ENCODE data around the gene FAM114A1. TPM values are rescaled to one million over a fixed set of nuclear protein-coding genes. Genes with fewer than 3 reads are reported as not detected.

FAM114A1 gene
- total and polyA plus RNA-seq, 2 of the 8 experiments (the other 6 are each of a cell fraction or from before 2014, with no cell fraction given) = 9.5 to 12.0 TPM

GRCh38 chr4:38889143-38889542 is 21.5 kb downstream of the FAM114A1 start:
- no peaks in the 10 kb centered on the region for H3K23me2 ChIP-seq (ENCODE audit: low read depth, low read length)
- CTCF ChIA-PET (ENCODE audit: partially characterized antibody) = interaction anchor here (0.7 to 3.8 kb wide), 5 partner anchors 13 to 346 kb away, joined by 3 to 22 read pairs (median 4); no protein-coding TSS in a partner anchor
- H3K23ac ChIP-seq (ENCODE audit: insufficient read length) = no peak overlapping the region
- H2BK15ac ChIP-seq (ENCODE audit: low read length) = no peak overlapping the region
- peaks cover 0 to 1% of the 10 kb centered on the region in 2 experiments for H4K20me1 ChIP-seq (replicated peaks in 1 of 2; ENCODE audit: control insufficient read depth in 1 of 2, insufficient read depth in 2 of 2, low read length in 2 of 2)
- H3K9me3 ChIP-seq (ENCODE audit: insufficient read depth in 2 of 2, low read depth in 1 of 2, low read length in 1 of 2) = no peaks in the 10 kb centered on the region
- H3K14ac ChIP-seq (ENCODE audit: insufficient read length) = no peak overlapping the region
- no peak overlapping the region for H4K5ac ChIP-seq (ENCODE audit: insufficient read length, low read depth, low read length)
- no peaks in the 10 kb centered on the region for H3K79me1 ChIP-seq (ENCODE audit: low read depth, low read length)
- H3K4me3 ChIP-seq (ENCODE audit: extremely low read depth in 1 of 4, insufficient read depth in 2 of 4, low read depth in 3 of 4, low read length in 4 of 4) = no peak overlapping the region
- POLR2A ChIA-PET (ENCODE audit: partially characterized antibody) = interaction anchor here (0.6 kb wide), 1 partner anchor 562 kb away, joined by 3 read pairs; no protein-coding TSS in a partner anchor
- no peak overlapping the region for H2BK5ac ChIP-seq (ENCODE audit: low read depth, low read length)
- H3K4ac ChIP-seq (replicated peaks; ENCODE audit: insufficient read length, low read depth, low read length) = no peak overlapping the region
- H2AK5ac ChIP-seq (ENCODE audit: low read depth, low read length) = no peak overlapping the region
- H3K18ac ChIP-seq (ENCODE audit: extremely low read depth, low read length) = no peak overlapping the region
- DNase-seq (ENCODE audit: low read depth in 1 of 2, low spot score in 2 of 2) = no peak
- H2BK20ac ChIP-seq (ENCODE audit: low read length) = no peak overlapping the region
- WGBS, 2 experiments (ENCODE audit: extremely low coverage in 1 of 2, insufficient coverage in 1 of 2, insufficient read length in 1 of 2, insufficient replicate concordance in 2 of 2, low coverage in 1 of 2, low lambda C conversion rate in 2 of 2, missing lambda C conversion rate in 1 of 2) = 87% methylated on average over 1 of the region's 1 CpG; no CpG with 5 or more reads in 1 of the 2 experiments
- H3K27ac ChIP-seq (ENCODE audit: low read depth, low read length) = no peak overlapping the region
- H3K9ac ChIP-seq (replicated peaks in 1 of 4; ENCODE audit: extremely low read depth in 1 of 4, low read depth in 3 of 4, low read length in 3 of 4) = no peak overlapping the region
- H2AFZ ChIP-seq (ENCODE audit: low read length) = no peak overlapping the region
- H3K27me3 ChIP-seq (replicated peaks in 1 of 4; ENCODE audit: control insufficient read depth in 3 of 4, extremely low read depth in 1 of 4, insufficient read depth in 3 of 4, low read length in 3 of 4) = no peaks in the 10 kb centered on the region
- H2BK12ac ChIP-seq (ENCODE audit: low read depth, low read length) = no peak overlapping the region
- no peak overlapping the region for H3K56ac ChIP-seq (replicated peaks; ENCODE audit: insufficient read length, low read depth, low read length)
- H4K91ac ChIP-seq (replicated peaks; ENCODE audit: insufficient read length, low read length) = no peak overlapping the region
- no peak overlapping the region for H4K8ac ChIP-seq (ENCODE audit: extremely low read depth, insufficient read depth, low read length)
- no peaks in the 10 kb centered on the region for H3K79me2 ChIP-seq (ENCODE audit: control insufficient read depth in 1 of 2, insufficient read depth in 2 of 2, low read length in 2 of 2)
- H3K4me2 ChIP-seq (ENCODE audit: insufficient read depth in 1 of 2, low read depth in 2 of 2, low read length in 2 of 2) = no peak overlapping the region
- no peaks in the 10 kb centered on the region; a peak in 1 of 7 replicates for H3K4me1 ChIP-seq (replicated peaks in 1 of 4; ENCODE audit: control insufficient read depth in 3 of 4, insufficient read depth in 4 of 4, low read length in 3 of 4)
- no peak overlapping the region for H2BK120ac ChIP-seq (replicated peaks; ENCODE audit: low read depth, low read length)
- H3K36me3 ChIP-seq (ENCODE audit: control insufficient read depth in 2 of 4, insufficient read depth in 4 of 4, low read length in 3 of 4) = no peaks in the 10 kb centered on the region; a peak in 1 of 8 replicates
- FAIRE-seq = no peak
- no peak for TF ChIP-seq ZNF274 (IDR thresholded peaks at IDR 0.05; ENCODE audit: borderline replicate concordance, extremely low read depth, low read length)
- no peak for TF ChIP-seq JUND (IDR thresholded peaks at IDR 0.05; ENCODE audit: low read length)
- no peak for TF ChIP-seq POU5F1 (IDR thresholded peaks at IDR 0.05; ENCODE audit: low read depth, low read length)
- TF ChIP-seq CBX8 (IDR thresholded peaks at IDR 0.05; ENCODE audit: borderline replicate concordance, low read depth, low read length) = no peak
- no peak for TF ChIP-seq CHD2 (IDR thresholded peaks at IDR 0.05; ENCODE audit: low read length)
- TF ChIP-seq CTBP2 (IDR thresholded peaks at IDR 0.05; ENCODE audit: borderline replicate concordance, insufficient read depth, insufficient read length, low read length) = no peak
- no peak for TF ChIP-seq CTCF (IDR thresholded peaks at IDR 0.05; ENCODE audit: control extremely low read depth in 1 of 3, insufficient read depth in 1 of 3, low read depth in 1 of 3, low read length in 3 of 3)
- TF ChIP-seq BACH1 (IDR thresholded peaks at IDR 0.05; ENCODE audit: low read length) = no peak
- TF ChIP-seq RFX5 (IDR thresholded peaks at IDR 0.05; ENCODE audit: borderline replicate concordance, low read depth, low read length) = no peak
- no peak for TF ChIP-seq KDM5A (IDR thresholded peaks at IDR 0.05; ENCODE audit: low read length)
- no peak for TF ChIP-seq TEAD4 (IDR thresholded peaks at IDR 0.05; ENCODE audit: low read depth, low read length)
- TF ChIP-seq KDM4A (IDR thresholded peaks at IDR 0.05; ENCODE audit: low read depth, low read length, severe bottlenecking) = no peak

Data from H1 (cell line).